Activated naive CD8-positive, alpha-beta T cell treated with anti-CD3 and anti-CD28 coated beads, Interleukin-2, amount 50 U/mL, for 16 hours (primary cell): ENCODE results near the gene NEK2.
"Not testable (repeated sequence)": the region's sequence is repeated elsewhere in the genome, so short reads cannot be mapped to it uniquely, and the experiment has no call there.

Experiments
- DNase-seq: peaks from one replicate; pipeline ENCODE4 v3.0.0-alpha.2; 2020; ENCODE audit warnings: low read depth, low spot score

Gene NEK2

DNA sequence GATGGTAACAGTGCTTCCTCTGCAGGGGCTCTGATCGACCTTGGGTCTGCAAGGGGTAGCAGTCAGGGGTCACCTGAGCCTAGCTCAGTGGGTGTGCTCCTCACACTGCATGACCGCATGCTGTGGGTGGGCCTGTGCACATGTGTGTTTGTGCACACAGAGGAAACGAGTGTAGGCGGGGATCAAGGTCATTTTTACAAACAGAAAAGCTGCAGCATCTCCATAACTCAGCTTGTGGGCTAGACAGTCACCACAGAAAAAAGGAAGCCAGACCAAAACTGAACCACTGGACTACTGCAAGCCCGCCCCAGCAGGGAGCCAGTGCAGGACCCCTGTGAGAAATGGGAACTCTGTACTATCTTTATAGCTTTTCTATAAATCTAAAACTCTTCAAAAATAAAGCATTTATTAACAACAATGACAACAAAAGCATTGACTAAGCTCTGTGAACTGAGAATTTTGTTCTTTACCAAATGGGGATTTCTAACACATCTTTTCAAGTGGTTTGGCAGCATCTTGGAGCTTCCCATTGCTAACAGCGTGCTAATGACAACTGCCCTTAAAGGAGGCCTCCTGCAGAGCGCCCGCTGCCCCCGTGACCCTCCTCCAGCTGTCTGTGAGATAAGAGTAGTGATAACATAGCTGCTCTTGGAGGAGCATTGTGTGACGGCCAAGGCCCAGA is 19.9 kb upstream of the NEK2 start:
- no peak for DNase-seq

DNA sequence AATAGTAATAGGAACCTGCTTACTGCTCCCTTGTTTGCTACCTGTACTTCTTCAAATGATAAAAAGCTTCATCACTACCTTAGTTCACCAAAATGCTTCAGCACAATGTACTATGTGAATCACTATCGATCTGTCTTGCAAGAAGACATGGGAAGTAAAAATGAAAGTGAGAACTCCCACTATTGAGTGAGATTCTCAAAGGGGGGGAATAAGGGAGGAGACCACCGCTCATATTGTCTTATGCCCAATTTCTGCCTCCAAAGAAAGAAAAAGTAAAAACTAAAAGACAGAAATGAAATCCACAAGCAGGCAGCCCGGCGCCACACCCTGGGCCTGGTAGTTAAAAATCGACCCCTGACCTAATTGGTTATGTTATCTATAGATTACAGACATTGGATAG is 18.5 kb upstream of the NEK2 start:
- not testable (repeated sequence) for DNase-seq

DNA sequence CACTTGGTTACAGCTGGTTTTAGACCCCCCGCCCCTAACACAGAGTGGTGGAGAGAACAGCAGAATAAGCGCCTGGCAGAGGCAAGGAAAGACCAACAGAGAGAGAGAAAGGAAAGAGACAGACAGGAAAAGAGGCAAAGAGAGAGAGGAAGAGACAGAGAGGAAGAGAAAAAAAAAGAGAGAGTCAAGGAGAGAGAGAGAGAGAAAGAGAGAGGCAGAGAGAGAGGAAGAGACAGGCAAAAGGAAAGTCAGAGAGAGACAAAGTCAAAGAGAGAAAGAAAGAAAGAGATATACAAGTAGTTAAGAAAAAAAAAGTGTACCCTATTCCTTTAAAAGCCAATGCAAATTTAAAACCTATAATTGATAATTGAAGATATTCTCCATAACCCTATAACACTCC is 13.0 kb upstream of the NEK2 start:
- DNase-seq: no peak

- no peak for DNase-seq
Measured at GRCh38 chr1:211687462-211688215, 12.2 kb upstream of the NEK2 start.

DNA sequence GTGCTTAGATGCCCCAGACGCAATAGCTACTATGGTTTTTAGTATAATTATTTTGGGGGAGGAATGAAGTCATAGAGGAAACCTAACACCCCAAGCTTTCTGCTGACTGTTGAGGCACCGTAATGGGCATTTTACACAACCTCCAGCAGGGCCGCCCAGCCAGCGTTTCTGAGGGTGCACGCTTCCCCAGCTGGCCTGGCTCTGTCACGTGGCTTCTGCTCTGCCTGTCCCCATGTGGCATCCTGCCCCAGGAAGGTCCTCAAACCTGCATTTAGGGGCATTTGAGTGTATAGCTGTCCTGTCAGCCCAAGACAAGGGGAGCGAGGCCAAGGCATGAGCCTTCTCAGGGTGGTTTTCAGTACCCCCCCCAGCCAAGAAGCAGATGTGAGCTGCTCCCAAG is 10.4 kb upstream of the NEK2 start:
- no peak for DNase-seq

DNA sequence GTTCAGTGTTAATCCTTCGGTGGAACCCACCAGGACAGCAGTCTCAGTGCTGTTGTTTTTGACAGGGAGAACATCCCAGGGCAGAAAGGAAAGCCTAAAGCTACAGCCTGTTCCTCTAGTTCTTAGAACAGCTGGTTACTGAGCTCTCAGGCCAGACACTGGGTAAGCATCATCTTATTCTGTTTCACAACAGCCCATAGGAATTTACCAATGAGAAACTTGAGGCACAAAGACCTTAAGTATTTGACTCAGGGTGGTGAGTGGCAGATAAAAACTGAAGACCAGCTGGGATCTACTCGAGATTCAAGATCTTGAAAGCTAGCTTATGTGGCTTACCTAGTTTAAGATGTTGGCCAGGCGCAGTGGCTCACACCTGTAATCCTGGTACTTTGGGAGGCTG is 9.4 kb upstream of the NEK2 start:
- DNase-seq: no peak

DNA sequence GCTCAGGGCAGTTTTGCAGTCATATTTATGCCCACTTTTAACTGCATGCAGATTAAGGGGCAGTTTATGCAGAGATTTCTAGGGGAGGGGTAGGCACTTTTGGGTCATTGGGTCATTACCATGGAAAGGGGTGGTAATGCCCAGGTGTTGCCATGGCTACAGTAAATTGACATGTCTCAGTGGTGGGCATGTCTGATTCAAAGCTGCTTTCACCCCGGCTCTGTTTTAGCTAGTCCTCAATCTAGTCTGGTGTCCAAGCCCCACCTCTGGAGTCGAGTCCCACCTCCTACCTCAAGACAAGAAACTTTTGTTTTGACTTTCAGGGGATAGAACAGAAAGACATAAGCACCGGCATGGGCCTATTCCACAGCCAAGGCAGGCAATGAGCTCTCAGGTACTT is 8.9 kb upstream of the NEK2 start:
- DNase-seq: no peak

- DNase-seq: no peak
Measured at GRCh38 chr1:211683396-211684297, 8.2 kb upstream of the NEK2 start.

- not testable (repeated sequence) for DNase-seq
Measured at GRCh38 chr1:211682186-211682585, 6.8 kb upstream of the NEK2 start.

- DNase-seq: peak; percentile 47
Measured at GRCh38 chr1:211680752-211681327, 5.4 kb upstream of the NEK2 start.

DNA sequence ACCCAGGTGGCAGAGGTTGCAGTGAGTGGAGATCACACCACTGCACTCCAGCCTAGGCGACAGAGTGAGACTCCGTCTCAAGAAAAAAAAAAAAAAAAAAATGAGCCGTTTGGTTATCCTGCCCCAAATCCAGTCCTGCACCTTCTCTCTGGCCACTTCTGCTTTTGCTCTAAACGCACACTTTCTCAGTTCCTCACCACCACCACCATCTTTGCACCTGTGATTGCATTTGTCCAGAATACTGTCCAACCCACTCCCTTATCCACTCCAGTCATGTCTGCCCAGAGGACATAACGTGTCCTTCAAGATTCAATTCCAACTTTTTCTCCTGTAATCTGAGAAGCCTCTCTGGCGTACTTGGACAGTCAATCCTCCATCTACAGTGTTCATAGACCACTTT is 2.2 kb upstream of the NEK2 start:
- no peak for DNase-seq

GRCh38 chr1:211676761-211677160 is 1.3 kb upstream of the NEK2 start:
- no peak for DNase-seq

- no peak for DNase-seq
Measured at GRCh38 chr1:211676106-211676583, 724 bp upstream of the NEK2 start.

DNA sequence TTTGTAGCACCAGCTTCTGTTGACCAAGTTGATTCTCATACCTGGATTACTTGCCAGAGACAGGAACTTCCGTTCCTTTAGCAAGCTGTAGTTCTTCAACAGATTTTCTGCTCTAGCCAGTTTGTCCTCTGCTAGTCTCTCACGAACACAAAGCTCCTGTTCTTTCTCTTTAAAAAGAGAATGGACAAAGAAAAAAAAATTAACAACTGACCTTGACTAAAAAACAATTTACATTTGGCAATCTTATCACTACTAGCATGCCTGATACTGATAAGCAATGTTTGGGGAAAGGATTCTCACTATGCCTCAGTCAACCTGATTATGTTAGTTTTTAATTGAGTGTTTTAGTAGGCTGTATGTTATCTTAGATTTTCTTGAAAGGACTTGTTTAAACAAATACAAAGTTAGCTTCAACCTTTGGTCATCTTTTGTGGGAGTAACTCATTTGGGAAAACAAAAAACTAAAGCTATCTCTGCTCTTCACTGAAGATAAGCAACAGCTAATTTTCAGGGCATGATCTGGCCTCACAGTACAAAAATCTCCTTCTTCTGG is 8.3 kb downstream of the NEK2 start:
- no peak for DNase-seq

DNA sequence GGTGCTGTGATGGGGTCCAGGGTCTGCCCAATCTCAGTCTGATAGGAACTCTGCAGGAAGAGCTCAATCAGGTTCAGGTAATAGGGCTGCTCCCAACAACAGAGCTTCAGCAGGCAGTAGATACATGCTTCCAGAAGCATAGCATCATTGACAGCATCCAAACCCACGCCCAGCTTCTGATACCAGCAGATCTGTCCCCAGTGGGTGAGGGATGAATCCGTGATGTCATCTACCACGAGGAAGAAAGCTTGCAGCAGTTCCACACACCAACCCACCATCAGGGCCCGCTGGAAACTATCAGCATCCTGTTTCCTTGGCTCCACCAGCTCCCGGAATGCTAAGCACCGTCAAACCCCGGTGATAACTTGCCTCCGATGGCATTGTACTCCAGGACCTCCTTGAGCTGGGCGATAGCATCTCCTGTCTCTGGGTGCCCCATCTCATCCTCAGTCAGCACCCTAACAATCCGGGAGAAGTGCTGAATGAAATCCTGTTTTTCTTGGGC is 14.7 kb downstream of the NEK2 start:
- DNase-seq: no peak

GRCh38 chr1:211656728-211657127 is 18.7 kb downstream of the NEK2 start:
- no peak for DNase-seq

GRCh38 chr1:211654838-211655787 is 20.3 kb downstream of the NEK2 start:
- peak; percentile 61 for DNase-seq

- DNase-seq: no peak
Measured at GRCh38 chr1:211653959-211654496, 21.4 kb downstream of the NEK2 start.

DNA sequence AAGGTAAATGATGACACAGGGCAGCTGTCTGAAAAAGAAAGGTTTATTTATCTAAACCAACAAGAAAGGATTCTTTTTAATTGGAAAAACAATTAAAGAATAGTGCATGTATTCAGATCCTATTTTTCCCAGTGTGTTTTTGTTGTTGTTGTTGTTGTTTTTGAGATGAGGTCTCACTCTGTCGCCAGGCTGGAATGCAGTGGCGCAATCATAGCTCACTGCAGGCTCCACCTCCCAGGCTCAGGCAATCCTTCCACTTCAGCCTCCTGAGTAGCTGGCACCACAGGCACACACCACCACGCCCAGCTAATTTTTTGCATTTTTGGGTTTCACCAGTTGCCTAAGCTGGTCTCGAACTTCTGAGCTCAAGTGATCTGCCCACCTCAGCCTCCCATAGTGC is 22.1 kb downstream of the NEK2 start:
- no peak for DNase-seq

DNA sequence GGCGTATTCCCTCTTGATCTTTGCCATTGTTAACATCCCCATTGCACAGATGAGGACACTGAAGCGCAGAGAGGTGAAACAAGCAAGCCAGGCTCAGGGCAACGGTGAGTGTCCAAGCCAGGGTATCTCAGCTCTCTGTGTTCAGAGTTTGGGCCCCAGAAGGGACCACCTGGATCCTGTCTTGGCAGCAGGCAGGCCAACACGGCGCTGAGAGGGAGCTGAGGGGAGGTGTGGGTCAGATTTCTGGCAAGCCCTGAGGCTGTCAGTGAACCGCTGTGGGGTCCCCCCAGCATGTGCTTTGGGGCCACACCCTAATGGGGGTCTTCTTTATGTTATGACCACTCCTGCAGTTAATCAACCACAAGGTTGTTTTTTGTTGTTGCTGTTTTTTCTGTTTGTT is 23.1 kb downstream of the NEK2 start:
- DNase-seq: no peak
